GM18873 (cell line): ENCODE data around the gene MED27.

Experiments
- ATAC-seq: cut with Tn5 transposase; IDR thresholded peaks from one replicate; pipeline ENCODE4 v1.9.1; 2021; ENCODE audit warnings: mild to moderate bottlenecking, moderate library complexity, moderate number of reproducible peaks; ENCODE audit not compliant: unreplicated experiment, low FRiP score

MED27 gene, protein sequence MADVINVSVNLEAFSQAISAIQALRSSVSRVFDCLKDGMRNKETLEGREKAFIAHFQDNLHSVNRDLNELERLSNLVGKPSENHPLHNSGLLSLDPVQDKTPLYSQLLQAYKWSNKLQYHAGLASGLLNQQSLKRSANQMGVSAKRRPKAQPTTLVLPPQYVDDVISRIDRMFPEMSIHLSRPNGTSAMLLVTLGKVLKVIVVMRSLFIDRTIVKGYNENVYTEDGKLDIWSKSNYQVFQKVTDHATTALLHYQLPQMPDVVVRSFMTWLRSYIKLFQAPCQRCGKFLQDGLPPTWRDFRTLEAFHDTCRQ

DNA sequence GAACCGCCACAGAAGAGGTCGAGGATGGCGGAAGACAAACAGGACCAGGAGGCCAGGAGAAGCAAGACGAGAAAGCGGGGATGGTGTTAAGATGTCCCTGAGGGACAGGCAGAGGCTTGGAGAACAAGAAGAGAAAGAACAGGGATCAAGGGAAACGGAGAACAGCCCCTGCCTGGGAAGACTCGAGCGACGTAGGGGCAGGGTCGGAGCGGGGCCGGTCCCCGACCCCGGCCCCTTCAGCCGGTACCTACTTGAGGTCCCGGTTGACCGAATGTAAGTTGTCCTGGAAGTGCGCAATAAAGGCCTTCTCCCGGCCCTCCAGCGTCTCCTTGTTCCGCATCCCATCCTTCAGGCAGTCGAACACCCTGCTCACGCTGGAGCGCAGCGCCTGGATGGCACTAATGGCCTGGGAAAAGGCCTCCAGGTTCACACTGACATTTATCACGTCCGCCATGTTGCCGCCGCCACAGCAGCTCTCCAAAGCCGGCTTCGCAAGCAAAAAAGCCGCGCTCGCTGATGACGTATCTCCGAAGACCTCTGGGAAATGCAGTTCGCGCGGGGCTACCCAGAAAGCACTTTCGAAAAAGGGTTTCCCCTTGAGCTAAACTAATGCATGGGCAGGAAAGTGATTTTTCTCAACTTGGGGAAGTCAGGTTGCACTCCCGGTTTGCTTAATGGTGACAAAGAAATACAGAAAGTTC lies at the start of gene MED27:
Gene MED27 (minus strand): TSS at position 477 of the 701 bp plus-strand sequence. CDS start 23 bp downstream, at position 454.
- peak; percentile 76 for ATAC-seq

DNA sequence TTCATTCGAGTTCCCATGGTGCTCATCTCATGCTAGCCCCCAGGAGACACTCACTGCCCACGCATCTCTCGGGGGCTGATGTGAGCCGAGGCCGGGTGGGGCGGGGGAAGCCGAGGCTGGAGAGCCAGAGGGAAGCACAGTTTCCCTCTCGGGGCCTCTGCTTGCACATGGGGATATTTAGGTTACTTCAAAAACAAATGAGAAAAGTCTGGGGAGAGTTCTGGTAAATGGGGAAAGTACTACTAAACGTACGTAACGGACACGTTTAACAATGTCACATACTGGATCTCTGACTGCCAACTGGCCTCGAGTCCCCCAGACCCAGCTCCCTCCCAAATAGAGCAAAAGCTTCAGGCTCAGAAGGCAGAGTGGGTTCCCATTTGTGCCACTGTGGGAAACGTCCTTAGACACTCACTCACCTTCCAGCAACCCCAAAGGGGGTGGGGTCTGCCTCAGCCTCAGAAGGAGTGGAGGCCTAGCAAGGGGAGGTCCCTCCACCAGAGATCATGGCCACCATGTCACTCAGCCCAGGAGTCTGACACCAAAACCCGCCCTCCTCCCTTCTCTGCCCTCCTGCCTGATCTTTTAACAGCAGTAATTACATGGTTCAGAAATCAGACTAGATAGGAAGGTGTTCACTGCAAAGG lies 48.3 kb upstream of the MED27 start:
- ATAC-seq: no peak

DNA sequence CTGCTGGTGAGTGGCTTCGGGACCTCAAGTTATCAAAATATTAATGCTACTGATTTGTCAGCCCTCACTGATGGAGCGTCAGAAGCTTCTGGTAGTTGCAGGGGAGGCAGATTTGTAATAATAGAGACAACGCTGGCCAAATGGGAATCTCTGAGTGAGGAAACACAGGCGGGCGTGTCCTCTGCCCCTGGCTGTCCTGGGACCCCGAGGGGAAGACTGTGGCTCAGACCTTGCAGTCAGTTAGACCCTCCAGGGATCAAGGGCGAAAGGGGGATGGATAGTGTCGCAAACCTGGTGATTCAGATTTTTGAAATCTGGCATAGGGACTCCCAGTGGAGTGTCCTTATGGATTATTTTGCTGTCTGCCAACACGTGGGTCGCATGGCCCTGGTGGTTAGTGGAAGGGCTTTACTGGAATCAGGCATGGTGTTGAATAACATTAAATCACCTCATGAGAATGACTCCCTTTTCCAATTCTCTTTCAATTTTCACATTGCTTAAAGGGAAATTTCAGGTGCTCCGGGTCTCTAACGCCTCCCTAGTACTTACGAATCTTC lies 47.1 kb upstream of the MED27 start:
- ATAC-seq: no peak

DNA sequence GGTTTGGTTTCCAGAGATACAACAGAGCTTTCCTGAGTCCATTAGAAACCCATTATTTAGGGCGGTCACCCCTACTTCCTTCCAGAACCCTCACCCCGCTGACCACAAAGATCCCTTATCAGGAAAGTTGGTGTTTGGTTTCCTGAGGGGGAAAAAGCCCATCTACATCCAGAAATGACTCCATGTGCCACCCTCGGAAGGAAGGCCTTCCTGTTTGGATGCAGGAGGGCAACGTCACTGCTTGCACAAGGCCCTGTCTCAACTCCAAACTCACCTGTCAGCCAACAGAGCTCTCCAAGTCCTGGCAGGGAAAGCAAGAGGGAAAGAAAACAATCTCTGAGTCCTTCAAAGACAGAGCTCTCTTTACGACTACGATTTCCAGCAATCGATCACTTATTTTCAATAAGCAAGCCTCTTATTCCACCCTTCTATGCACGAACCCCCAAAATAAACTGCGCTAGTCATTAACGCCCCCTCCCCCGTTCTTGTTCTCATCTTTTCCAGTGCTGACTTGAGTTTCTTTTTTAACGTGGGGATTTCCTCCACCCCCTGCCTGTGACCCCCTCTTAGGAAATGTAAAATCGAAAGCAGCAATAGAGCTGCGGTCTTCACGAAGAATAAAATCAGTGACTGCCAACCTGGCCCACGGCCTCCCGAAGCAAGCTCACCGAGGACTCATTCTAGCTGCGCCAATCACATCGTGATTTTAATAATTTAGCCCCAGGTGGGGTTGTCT lies 46.4 kb upstream of the MED27 start:
- ATAC-seq: no peak

DNA sequence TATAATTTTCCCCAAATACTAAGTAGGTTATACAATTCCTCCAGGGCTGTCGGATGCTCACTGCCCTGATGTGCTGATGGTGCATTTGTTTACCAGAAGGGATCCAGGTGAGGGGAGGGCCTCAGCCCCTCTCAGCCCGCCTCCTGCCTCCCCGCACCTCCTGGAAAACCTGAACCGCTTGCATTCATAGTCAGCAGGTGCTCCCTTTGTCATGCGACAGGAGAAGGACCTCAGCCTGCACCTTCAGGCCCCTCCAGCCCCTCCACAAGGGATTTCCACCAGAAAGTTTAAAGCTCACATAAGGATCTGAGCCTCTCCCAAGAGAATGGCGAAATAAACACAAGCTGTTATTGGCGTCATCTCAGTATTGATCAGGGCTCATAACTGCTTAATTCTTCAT lies 45.7 kb upstream of the MED27 start:
- ATAC-seq: no peak

DNA sequence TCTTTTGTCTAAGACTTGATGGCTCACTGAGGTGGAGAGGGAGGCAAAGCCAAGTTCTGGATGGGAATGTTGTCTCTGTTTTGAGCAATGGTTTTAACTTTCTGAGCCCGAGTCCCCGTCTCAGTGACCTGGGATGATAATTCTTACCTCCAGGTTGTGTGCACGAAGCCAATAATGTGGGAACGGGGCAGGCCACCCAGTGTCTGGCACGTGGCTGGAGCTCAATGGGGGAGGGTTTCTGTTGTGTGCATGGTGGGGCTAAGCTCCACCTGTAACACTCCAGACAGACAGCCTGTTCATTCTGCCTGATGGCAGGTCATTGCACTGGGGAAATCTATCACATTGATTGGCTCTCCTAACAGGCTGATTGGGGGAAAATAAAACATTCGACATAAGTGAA lies 45.1 kb upstream of the MED27 start:
- ATAC-seq: no peak

DNA sequence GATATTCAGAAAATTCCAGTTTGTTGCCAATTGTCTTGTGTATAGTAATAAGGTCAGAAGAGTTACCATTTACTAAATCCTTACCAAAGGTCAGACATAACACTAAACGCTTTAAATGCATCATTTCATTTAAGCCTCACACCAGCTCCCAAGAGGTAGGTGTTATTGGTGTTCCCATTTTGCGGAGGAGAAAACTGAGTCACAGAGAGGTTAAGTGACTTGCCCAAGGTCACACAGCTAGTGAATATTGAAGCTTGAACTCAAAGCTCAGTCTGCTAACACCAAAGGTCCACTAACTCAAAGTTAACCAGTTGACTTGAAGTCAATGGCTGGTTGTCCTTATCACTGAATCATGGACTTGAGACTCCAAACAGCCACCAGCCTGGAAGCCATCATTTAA lies 41.4 kb upstream of the MED27 start:
- ATAC-seq: no peak

DNA sequence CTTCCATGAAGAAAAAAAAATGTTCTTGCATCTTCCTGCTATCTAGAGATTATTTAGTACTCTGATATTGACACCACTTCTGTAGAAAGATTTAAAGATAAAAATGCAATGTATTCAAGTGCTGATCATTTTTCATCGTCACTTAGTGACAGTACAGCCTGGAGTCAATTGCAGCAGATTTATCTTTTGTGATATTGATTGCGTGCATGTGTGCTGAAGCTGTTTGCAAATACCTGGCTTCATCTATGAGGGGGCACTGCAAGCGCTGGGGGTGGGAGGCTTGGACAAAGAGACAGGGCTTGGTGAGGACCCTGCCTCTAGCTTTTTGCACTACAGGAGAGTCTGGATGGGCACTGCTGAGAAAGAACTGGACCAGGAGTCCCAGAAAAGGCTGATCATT lies 38.0 kb upstream of the MED27 start:
- ATAC-seq: no peak

DNA sequence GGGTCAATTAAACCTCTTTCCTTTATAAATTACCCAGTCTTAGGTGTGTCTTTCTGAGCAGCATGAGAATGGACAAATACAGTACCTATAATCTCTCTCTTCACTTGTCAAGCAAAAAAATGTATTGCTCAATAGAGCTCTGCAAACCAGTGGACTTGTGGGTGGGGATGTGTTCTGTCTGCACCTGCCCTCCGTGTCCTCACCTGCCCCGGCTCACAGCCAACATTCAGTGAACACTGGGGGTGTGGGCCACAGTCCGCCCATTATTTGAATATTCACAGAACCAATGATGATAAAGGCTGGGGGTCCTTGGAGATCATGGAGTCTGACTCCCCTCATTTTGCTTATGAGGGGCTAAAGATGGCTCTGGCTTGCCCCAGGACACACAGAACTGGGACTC lies 36.9 kb upstream of the MED27 start:
- no peak for ATAC-seq

DNA sequence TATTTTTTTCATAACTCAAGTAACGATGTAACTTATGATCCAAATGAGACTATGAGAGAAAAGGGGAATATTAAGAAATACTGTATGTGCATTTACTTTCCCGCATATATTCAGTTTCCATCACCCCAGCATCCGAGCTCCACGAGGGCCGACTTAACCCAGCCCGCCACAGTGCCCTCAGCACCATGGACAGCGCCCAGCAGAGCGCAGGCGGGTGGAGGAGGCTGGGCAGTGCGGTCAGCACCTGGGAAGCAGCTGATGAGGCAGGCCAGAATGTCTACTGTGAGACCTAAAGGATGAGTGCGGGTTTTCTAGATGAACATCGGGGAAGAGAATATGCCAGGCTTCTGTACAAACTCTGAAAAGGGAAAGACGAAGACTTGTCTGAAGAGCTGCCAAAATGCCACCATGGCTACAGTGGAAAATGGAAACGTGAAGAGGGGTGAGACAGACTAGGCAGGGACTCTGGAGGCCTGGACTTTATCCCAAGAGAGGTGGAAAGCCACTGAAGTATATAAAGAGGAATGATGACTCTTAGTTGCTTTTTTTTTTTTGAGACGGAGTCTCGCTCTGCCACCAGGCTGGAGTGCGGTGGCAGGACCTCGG lies 34.5 kb upstream of the MED27 start:
- ATAC-seq: no peak

DNA sequence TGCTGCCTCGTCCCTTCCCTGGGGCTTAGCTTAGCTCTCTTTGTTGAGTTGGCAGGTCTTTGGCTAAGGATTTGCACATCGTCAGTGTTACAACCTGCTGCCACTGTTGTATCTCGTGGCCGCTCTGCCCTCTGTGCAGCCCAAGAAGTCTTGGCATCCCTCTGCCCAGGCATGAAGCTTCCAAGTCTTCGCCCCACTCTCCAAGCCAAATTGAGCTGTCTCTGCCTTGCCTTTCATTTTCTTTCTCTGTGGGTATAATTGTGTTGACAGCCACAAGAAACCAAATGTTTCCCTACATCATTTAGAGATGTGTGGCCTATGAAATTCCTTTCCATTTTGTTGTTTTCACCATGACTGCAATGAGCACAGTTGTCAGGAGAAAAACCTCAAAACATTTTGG lies 29.6 kb upstream of the MED27 start:
- no peak for ATAC-seq

DNA sequence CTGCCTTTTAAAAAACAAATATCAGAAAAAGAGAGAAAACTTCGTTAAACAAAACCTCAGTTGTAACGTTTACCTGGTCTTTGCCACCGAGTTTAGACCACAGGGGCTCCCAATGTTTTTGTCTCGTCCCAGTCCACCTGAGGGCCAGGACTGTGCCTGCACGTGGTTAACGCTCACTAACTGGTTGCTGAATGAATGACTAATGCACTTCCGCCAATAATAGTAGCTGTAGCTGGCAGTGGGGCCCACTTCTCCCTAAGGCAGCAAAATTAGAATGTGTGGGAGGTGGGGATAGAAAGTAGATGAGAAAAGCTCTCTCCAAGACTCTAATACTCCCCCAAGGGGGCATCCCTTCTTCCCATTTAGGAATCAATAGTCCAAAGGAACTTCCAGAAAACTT lies 29.1 kb upstream of the MED27 start:
- no peak for ATAC-seq

DNA sequence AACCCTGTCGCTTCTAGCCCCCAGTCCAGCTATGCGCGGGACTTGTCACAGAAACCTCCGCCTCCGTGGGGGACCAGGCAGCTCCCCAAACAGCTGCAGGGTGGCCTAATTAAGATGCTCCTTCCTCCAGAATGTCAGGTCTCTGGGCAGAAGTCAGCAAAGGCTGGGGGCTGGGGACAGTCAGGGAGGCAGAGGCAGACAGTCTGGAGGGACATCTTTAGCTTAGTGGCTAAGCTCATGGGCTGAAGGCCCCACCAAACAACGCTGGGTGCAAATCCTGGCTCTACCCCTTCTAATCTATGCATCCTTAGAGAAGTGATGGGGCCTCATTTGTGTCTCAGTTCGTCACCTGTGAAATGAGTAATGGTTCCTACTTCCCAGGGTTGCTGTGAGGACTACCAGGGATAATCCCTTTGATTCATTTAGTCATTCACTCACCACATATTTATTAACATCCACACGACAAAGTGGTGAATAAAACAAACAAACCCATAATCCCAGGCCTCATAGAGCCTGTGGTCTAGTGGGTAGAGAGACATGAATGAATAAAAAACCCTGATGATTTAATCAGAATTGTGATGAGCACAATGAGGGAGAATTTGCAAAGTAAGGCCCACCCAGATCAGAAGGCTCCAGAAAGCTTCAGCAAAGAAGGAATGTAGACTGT lies 20.2 kb upstream of the MED27 start:
- ATAC-seq: no peak

DNA sequence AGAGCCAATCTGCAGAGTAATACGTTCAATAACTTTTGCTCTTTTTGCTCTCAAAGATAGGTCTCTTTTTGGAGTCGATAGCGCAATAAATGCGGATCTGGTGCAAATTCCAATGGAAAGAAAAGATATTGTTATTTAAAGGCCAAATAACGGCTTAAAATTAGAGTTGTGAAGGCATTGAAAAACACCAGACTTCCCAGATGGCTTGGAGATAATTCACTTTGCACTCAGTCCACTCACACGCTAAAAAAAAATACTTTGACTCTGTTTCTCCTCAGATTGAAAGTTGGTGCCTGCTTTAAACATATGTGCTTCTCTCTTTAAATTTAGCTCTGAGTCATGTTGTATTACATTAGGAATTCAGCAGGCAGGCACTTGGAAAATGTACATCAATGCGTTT lies 19.5 kb upstream of the MED27 start:
- no peak for ATAC-seq

DNA sequence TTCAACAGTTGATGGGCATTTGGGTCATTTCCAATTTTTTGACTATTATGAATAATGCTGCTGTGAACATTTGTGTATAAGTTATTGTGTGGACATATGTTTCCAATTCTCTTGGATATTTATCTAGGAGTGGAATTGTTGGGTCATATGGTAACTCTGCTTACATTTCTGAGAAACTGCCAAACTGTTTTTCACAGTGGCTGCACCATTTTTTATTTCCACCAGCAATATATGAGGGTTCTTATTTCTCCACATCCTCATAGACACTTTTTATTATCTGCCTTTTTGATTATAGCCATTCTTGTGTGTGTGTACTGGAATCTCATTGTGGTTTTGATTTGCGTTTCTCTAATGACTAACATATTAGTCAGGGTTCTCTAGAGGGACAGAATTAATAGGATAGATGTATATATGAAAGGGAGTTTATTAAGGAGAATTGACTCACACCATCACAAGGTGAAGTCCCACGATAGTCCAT lies 14.7 kb upstream of the MED27 start:
- ATAC-seq: no peak

DNA sequence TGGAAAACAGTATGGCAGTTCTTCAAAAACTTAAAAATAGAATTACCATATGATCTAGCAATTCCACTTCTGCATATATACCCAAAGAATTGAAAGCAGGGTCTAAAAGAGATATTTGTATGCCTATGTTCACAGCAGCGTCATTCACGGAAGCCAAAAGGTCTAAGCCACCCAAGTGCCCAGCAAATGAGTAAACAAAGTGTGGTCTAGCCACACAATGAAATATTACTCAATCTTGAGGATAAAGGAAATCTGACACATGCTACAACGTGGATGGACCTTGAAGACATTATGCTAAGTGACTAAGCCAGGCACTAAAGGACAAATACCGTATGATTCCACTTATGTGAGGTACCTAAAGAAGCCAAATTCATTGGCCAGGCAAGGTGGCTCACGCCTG lies 11.1 kb upstream of the MED27 start:
- no peak for ATAC-seq

DNA sequence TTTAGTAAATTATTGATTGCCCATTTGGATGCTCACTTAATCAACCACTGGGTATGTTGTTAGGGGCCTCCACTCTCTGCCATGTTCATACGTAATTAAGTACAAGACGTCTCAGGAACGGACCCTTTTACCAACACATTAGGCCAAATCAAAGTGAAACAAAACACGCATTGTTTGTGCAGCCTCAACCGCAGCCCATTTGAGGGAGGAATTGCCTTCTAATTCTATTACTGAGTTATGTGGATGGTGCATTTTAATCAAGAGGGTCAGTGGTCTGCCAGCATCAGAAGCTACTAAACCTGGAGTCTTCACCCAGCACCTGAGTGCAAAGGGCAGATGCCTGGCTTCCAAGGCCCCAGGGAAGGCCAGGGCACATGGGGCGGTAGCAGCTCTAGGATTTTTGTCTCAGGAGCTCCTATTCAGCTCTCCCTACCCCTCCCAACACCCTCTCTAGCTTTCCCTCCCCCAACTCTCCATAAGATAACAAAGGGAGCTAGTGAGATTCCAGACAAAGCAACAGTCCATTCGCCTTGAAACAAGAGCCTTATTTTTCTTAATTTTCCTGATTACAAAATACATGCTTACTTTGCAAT lies 7.9 kb upstream of the MED27 start:
- no peak for ATAC-seq

DNA sequence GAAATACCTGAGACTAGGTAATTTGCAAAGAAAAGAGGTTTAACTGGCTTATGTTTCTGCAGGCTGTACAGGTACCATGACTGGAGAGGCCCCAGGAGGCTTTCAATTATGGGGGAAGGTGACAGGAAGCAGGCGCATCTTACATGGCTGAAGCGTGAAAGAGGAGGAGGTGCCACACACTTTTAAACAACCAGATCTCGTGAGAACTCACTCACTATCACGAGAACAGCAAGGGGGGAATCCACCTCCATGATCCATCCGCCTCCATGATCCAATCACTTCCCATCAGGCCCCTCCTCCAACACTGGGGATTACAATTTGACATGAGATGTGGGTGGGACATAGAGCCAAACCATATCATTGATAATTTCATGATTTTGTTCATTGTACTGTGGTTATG lies 2.5 kb upstream of the MED27 start:
- ATAC-seq: no peak

DNA sequence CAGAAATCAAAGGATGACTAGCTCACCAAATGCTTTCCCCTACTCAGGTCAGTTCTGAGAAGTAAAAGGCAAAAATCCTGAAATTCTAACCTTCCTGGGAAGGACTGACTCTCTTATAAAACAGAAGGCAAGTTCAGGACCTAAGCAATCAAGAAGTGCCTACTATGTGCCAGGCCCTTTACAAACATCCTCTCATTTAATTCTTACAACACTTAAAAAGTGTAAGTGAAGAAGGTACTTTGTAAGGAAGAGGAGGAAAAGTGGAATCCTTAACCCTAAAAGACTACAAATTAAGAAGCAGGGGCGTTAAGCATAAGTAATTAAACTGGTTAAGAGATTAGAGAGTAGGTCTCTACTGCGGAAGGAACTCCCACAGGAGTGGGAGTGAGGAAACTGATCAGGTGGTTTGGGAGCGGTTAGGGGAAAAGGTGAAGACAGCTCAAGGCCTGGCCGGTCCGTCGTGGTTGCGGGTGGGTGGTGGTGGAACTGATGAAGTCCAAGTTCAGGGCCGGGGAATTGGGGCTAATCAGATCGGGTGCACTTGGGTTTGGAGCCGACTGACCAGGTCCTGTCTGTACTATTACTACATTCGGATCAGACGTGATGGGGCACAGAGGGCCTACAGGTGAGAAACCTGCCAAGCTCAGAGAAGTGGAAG lies 839 bp downstream of the MED27 start:
- ATAC-seq: no peak
